Measurements from ENCODE around the gene RTF1.

Gene RTF1

DNA sequence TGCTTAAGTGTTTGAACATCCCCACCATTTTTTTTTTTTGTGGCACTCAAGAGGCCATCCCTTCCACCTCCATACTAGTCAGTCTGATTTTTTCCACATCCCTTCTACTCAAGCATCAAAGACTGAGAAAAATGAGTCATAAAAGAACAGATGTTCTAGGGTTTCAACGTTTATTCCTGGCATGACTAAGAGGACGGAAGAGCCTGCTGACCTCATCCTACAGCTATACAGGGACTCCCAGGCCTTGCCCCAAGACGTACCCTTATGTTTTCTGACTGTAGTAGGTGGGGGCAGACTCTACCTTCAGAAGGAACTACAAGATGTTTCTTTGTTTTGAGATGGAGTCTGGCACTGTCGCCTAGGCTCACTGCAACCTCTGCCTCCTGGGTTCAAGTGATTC lies 73.5 kb downstream of the RTF1 start:
- Mint-ChIP-seq H3K4me1 (ENCODE audit: low read depth) (peaks cover 29% of the 10 kb centered on the region), H3K4me3 (peak overlapping the region; percentile 18), H3K9me3 (ENCODE audit: low read depth) (no peaks in the 10 kb centered on the region), H3K36me3 (peaks cover 2% of the 10 kb centered on the region), H3K27ac (no peak overlapping the region), H3K27me3 (peaks cover 4% of the 10 kb centered on the region)

- H3K36me3 Mint-ChIP-seq = peaks cover 2% of the 10 kb centered on the region
- H3K4me3 Mint-ChIP-seq = peak overlapping the region; percentile 53
- peaks cover 29% of the 10 kb centered on the region for H3K4me1 Mint-ChIP-seq (ENCODE audit: low read depth)
- peaks cover 9% of the 10 kb centered on the region for H3K27me3 Mint-ChIP-seq
- no peak overlapping the region for H3K27ac Mint-ChIP-seq
- no peaks in the 10 kb centered on the region for H3K9me3 Mint-ChIP-seq (ENCODE audit: low read depth)
Measured at GRCh38 chr15:41491889-41492288, 75.0 kb downstream of the RTF1 start.

GRCh38 chr15:41492597-41493204 lies 75.8 kb downstream of the RTF1 start:
- H3K27me3 Mint-ChIP-seq = peaks cover 15% of the 10 kb centered on the region
- no peak overlapping the region for H3K27ac Mint-ChIP-seq
- H3K4me1 Mint-ChIP-seq (ENCODE audit: low read depth) = peaks cover 28% of the 10 kb centered on the region

DNA sequence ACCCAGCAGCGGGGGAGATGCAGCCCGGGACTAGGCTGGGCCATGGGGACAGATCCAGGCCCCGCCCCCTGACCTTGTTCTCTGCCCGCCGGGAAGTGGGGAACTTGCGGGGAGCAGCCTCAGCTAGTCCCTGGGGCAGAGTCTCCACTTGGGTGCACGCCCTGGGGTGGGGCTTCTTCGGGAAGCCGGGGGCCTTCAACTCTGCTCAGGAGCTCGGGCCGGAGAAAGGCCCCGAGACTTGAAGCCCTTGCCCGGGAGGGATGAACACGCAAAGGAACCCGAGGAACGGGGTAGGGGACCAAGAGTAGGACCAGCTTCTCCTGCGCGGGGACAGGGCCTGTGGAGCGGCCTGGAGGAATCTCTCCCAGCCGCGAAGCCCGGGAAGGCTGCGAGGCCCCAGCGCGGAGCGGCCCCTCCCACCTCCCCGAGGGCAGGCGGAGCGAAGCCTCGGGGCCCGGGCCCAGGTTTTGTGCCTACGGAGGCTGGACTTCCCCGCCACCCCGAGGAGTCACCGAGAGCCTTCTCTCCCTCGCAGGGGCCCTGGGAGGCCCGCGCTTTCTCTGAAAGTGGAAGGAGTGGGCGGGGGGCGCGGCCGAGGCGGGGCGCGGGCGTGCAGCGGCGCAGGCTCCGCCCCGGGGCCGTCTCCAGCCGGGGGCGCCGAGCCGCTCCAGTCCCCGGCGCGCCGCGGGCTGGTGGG lies 76.5 kb downstream of the RTF1 start, which contains the start of gene ITPKA:
TSS of gene ITPKA (plus strand) at position 670 of the 697 bp plus-strand sequence. CDS start 54 bp downstream, outside the sequence.
- Mint-ChIP-seq H3K27me3 (peaks cover 16% of the 10 kb centered on the region), H3K4me3 (peak within 1 kb of the TSS; percentile 75), H3K36me3 (no peaks in the 10 kb centered on the region), H3K4me1 (ENCODE audit: low read depth) (peaks cover 24% of the 10 kb centered on the region), H3K9me3 (ENCODE audit: low read depth) (no peaks in the 10 kb centered on the region), H3K27ac (no peak within 1 kb of the TSS)

More at GRCh38 chr15:41492597-41493204, 75.8 kb downstream of the RTF1 start:
- peaks cover 2% of the 10 kb centered on the region for H3K36me3 Mint-ChIP-seq
- no peaks in the 10 kb centered on the region for H3K9me3 Mint-ChIP-seq (ENCODE audit: low read depth)
- H3K4me3 Mint-ChIP-seq = peak overlapping the region; percentile 75

DNA sequence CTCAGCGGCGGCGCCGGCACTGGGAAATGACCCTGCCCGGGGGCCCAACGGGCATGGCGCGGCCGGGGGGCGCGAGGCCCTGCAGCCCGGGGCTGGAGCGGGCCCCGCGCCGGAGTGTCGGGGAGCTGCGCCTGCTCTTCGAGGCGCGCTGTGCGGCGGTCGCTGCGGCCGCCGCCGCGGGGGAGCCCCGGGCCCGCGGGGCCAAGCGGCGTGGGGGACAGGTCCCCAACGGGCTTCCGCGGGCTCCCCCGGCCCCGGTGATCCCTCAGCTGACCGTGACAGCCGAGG lies 77.0 kb downstream of the RTF1 start:
- no peaks in the 10 kb centered on the region for H3K36me3 Mint-ChIP-seq
- no peaks in the 10 kb centered on the region for H3K9me3 Mint-ChIP-seq (ENCODE audit: low read depth)
- peaks cover 22% of the 10 kb centered on the region for H3K4me1 Mint-ChIP-seq (ENCODE audit: low read depth)
- no peak overlapping the region for H3K27ac Mint-ChIP-seq
- peaks cover 21% of the 10 kb centered on the region for H3K27me3 Mint-ChIP-seq
- no peak overlapping the region for H3K4me3 Mint-ChIP-seq

DNA sequence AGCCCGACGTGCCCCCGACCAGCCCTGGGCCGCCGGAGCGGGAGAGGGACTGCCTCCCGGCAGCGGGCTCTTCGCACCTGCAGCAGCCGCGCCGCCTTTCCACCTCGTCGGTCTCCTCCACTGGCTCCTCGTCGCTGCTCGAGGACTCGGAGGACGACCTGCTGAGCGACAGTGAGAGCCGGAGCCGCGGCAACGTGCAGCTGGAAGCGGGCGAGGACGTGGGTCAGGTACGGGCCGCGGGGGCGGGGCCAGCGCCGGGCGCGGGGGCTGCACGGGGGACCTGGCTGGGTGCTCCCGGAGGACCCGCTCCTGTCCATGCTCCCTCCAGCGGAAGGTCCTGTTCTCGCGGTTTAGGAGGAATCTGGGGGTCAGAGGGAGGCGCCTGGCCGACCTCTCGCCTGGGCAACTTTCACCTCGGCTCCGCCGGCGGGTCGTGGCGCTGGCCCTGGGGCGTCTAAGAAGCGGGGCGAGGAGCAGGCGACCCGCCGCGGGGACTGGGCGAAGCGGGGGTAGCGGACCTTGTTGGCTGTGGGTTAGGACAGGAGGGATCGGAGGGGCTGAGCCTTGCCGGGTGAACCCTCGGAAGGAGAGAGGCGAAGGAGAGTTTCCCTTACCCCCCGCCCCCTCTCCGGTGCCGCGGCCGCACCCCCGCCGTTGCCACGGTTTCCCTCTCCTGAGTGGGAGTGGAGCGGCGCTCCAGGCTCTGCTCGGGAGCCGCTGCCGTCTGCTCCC lies 77.5 kb downstream of the RTF1 start:
- Mint-ChIP-seq H3K4me3 (peak overlapping the region; percentile 67), H3K36me3 (no peaks in the 10 kb centered on the region), H3K4me1 (ENCODE audit: low read depth) (peaks cover 22% of the 10 kb centered on the region), H3K9me3 (ENCODE audit: low read depth) (no peaks in the 10 kb centered on the region), H3K27ac (no peak overlapping the region), H3K27me3 (peaks cover 22% of the 10 kb centered on the region)

DNA sequence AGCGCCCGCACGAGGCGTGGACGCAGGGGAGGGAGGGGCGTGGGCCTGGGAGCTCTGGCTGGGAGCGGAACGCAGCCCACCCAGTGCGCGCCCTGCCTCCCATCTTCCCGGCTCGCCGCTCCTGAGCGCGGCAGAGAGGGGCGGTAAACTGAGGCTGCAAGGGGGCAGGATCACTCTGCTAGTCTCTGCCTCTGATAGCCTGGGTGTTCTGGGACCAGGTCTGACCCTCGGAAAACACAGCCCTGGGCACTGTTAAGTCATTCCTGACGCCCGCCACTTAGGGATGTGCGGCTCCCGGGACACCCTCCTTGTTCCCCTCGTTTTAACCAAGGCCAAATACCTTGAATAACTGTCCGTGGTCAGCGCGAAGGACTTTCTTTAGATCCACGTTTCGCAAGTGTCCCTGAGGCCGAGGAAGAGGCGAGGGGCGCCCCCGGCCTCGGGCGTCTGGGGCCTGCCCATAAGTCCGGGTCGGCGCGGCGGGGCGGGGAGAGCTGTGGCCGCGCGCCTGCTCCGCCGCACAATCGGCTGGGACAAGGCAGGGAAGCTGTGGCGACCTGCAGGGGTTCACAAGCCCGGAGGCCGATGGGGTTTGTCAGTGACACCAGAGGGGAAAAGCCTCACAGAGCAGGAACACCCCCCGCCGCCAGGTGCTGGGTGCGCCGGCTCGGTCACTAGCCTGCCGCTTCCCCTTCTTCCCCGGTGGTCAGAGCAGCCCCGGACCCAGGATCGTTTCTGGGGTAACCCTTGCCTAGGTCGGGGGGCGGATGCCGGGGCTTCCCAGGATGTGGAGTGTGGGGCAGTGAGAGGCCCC lies 78.2 kb downstream of the RTF1 start:
- no peaks in the 10 kb centered on the region for H3K36me3 Mint-ChIP-seq
- H3K27ac Mint-ChIP-seq = no peak overlapping the region
- H3K27me3 Mint-ChIP-seq = peaks cover 22% of the 10 kb centered on the region
- H3K9me3 Mint-ChIP-seq (ENCODE audit: low read depth) = no peaks in the 10 kb centered on the region
- H3K4me3 Mint-ChIP-seq = peak overlapping the region; percentile 63
- peaks cover 22% of the 10 kb centered on the region for H3K4me1 Mint-ChIP-seq (ENCODE audit: low read depth)

DNA sequence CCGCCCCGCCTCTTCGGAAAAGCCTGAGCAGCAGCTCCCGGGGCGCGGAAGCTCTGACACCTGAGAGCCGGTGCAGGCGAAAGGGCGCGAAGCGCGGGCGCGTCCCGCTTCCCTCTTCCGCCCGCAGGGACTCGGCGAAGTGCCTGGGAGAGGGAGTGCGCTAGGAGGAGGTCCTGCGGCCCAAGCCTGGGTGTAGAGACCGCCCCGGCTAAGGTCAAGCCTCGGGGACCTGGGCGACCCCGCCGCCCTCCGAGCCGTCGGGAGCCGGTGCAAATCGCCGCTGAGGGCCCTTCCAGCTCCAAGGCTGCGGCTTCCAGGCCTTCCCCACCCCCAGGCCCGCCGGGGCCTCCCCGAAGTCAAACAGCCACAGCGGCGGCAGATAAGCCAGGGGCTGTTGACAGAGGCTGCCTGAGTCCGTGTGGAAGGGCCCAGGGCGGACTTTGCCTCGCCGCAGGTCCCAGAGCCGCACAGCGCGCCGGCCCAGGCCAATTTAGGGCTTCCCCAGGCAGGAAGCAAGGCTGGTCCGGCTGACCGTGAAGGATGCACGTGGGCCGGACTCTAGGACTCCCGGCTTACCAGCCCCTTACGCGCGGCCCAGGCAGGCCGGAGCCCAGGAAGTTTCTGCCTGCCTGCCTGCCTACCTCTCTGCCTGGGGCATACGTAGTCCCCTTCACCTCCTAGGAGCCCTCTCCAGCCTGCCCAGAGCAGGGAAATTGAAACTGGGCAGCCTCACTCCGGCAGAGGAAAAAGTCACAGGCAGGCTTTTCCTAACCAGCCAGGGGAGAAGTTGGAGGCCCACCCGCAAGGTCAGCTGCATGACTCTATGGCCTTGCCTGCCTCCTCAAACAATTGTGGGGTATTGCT lies 79.1 kb downstream of the RTF1 start:
- Mint-ChIP-seq H3K4me3 (peak overlapping the region; percentile 63), H3K4me1 (ENCODE audit: low read depth) (peaks cover 18% of the 10 kb centered on the region), H3K36me3 (no peaks in the 10 kb centered on the region), H3K27ac (no peak overlapping the region), H3K9me3 (ENCODE audit: low read depth) (no peaks in the 10 kb centered on the region), H3K27me3 (peaks cover 28% of the 10 kb centered on the region)

- H3K4me1 Mint-ChIP-seq (ENCODE audit: low read depth) = peaks cover 10% of the 10 kb centered on the region
- H3K27ac Mint-ChIP-seq = no peak overlapping the region
- no peaks in the 10 kb centered on the region for H3K36me3 Mint-ChIP-seq
- H3K4me3 Mint-ChIP-seq = no peak overlapping the region
- H3K9me3 Mint-ChIP-seq (ENCODE audit: low read depth) = no peaks in the 10 kb centered on the region
- H3K27me3 Mint-ChIP-seq = peaks cover 28% of the 10 kb centered on the region
Measured at GRCh38 chr15:41498657-41499056, 81.8 kb downstream of the RTF1 start.

DNA sequence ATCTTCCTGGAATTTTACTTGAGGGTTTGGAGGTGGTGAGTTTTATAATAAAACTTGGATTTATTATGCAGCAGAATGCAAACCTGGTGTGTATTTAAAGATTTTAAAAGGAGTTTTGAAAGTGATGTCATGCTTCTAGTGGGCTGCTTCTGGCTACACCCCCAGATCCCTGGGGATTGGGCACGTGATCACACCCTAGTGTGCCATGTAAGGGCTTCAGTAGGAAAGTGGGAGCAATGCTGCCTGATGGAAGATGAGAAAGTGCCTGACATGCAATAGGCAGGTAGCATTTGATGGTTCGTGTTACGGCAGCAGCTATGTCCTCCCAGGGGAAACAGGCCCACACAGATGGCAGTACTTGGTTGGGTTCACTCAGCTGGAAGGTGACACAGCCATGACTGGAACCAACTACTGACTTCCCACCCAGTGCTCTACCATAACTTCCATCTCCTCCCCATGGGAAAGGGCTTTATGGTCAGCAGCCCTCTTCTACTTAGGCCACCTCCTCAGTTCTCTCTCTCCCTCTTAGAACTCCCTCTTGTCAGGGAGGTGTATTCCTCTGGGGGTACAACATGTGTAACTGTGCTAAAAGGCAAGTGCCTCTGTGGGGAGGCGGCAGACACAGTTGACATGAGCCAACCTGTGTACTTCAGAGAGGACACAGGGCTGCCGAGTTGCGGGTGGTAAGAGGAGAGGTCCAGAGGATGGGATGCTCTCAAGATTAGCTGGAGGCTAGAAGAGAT lies 82.4 kb downstream of the RTF1 start:
- H3K27ac Mint-ChIP-seq = no peak overlapping the region
- peaks cover 28% of the 10 kb centered on the region for H3K27me3 Mint-ChIP-seq
- H3K36me3 Mint-ChIP-seq = no peaks in the 10 kb centered on the region
- peaks cover 10% of the 10 kb centered on the region for H3K4me1 Mint-ChIP-seq (ENCODE audit: low read depth)
- H3K9me3 Mint-ChIP-seq (ENCODE audit: low read depth) = no peaks in the 10 kb centered on the region
- H3K4me3 Mint-ChIP-seq = no peak overlapping the region

- no peaks in the 10 kb centered on the region for H3K36me3 Mint-ChIP-seq
- H3K27me3 Mint-ChIP-seq = peaks cover 28% of the 10 kb centered on the region
- peak overlapping the region; percentile 75 for H3K4me3 Mint-ChIP-seq
- H3K4me1 Mint-ChIP-seq (ENCODE audit: low read depth) = peaks cover 7% of the 10 kb centered on the region
- H3K27ac Mint-ChIP-seq = no peak overlapping the region
- no peaks in the 10 kb centered on the region for H3K9me3 Mint-ChIP-seq (ENCODE audit: low read depth)
Measured at GRCh38 chr15:41501191-41501917, 84.5 kb downstream of the RTF1 start.

DNA sequence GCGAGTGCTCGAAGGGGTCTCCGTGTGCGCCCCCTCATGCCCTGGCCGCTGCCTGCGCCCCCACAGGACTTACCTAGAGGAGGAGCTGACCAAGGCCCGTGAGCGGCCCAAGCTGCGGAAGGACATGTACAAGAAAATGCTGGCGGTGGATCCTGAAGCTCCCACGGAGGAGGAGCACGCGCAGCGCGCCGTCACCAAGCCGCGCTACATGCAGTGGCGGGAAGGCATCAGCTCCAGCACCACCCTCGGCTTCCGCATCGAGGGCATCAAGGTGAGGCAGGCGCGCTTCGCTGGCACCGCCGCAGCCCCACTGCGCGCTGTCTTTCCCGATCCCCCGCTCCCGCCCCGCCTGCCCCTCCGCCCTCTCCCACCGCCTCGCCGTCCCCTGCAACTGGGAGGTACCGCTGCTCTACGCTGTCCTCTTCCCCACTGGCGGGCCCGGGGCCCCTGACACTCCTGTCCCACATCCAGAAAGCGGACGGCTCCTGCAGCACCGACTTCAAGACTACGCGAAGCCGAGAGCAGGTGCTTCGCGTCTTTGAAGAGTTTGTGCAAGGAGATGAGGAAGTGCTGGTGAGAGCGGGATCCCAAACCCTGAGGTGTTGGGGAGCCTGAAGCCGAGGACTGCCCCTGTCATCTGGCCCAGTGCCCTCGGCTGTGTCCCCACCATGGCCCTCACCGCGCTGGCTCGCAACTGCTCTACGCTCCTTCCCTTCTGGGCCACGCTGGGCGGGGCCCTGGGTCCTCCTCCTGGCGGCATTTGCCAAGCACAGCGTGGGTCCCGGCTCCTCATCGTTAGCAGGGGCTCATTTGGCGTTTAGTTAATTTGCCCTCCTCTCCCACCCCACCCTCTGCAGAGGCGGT lies 85.3 kb downstream of the RTF1 start:
- H3K36me3 Mint-ChIP-seq = no peaks in the 10 kb centered on the region
- H3K27ac Mint-ChIP-seq = no peak overlapping the region
- peaks cover 21% of the 10 kb centered on the region for H3K27me3 Mint-ChIP-seq
- peaks cover 7% of the 10 kb centered on the region for H3K4me1 Mint-ChIP-seq (ENCODE audit: low read depth)
- H3K4me3 Mint-ChIP-seq = peak overlapping the region; percentile 71
- no peaks in the 10 kb centered on the region for H3K9me3 Mint-ChIP-seq (ENCODE audit: low read depth)
